SK-N-MC (cell line): ENCODE results near the gene SGPP2.

Source experiments
- EZH2 ChIP-seq: fragments of 200-600 bp; sonication (generic); IDR thresholded peaks from one replicate; pipeline ENCODE4 v1.6.1; 2017; ENCODE audit warnings: antibody characterized with exemption
- POLR2AphosphoS5 ChIP-seq: IDR thresholded peaks from 2 replicates; pipeline ENCODE4 v1.6.1; 2012; ENCODE audit warnings: mild to moderate bottlenecking, low read depth, low read length, borderline replicate concordance

DNA sequence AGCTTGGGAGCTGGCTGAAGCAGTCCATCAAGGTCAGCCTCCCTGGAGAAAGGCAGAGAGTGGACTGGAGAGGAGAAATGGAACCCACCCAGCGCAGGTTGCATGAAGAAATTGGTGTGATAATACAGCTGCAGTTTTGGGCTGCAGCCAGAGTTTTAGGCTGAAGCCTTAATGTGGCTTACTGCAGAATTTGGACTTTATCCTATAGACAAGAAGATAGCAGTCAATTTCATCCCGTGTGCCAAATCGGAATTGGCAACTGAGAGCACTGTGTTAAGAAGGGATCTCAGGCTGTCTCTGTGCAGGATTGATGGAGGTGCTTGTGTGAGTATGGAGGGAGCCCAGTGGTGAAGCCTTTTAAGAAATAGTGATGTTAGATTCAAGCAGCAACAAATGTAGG, 7.5 kb downstream of the SGPP2 start:
- TF ChIP-seq EZH2 (no peak), POLR2AphosphoS5 (no peak)
